GM19463 (cell line): Measurements from ENCODE around the gene C5orf63.
"Not testable (repeated sequence)": the region's sequence is repeated elsewhere in the genome, so short reads cannot be mapped to it uniquely, and the experiment has no call there.

Experiments used
- ATAC-seq: cut with Tn5 transposase; IDR thresholded peaks from one replicate; pipeline ENCODE4 v1.9.1; 2021; ENCODE audit warnings: mild to moderate bottlenecking, moderate library complexity; ENCODE audit not compliant: unreplicated experiment

C5orf63 gene

GRCh38 chr5:127076315-127077129 is 3.2 kb upstream of the C5orf63 start:
- no peak for ATAC-seq

GRCh38 chr5:127074466-127074865 is 1.2 kb upstream of the C5orf63 start:
- no peak for ATAC-seq

GRCh38 chr5:127070243-127070642 is 3.1 kb downstream of the C5orf63 start:
- ATAC-seq, result no peak

- no peak for ATAC-seq
Measured at GRCh38 chr5:127068493-127069214, 4.6 kb downstream of the C5orf63 start.

- ATAC-seq, result no peak
Measured at GRCh38 chr5:127066721-127067120, 6.6 kb downstream of the C5orf63 start.

GRCh38 chr5:127064253-127064840 is 9.0 kb downstream of the C5orf63 start:
- no peak for ATAC-seq

- no peak for ATAC-seq
Measured at GRCh38 chr5:127063257-127063913, 9.9 kb downstream of the C5orf63 start.

GRCh38 chr5:127061956-127062355 is 11.3 kb downstream of the C5orf63 start:
- ATAC-seq, result no peak

GRCh38 chr5:127061537-127061936 is 11.8 kb downstream of the C5orf63 start:
- ATAC-seq, result no peak

GRCh38 chr5:127060470-127060985 is 12.8 kb downstream of the C5orf63 start:
- ATAC-seq, result no peak

GRCh38 chr5:127056896-127057295 is 16.4 kb downstream of the C5orf63 start:
- no peak for ATAC-seq

- no peak for ATAC-seq
Measured at GRCh38 chr5:127055880-127056653, 17.2 kb downstream of the C5orf63 start.

- ATAC-seq, result not testable (repeated sequence)
Measured at GRCh38 chr5:127053551-127053950, 19.8 kb downstream of the C5orf63 start.

GRCh38 chr5:127053049-127053448 is 20.3 kb downstream of the C5orf63 start:
- no peak for ATAC-seq

GRCh38 chr5:127051591-127051990 is 21.7 kb downstream of the C5orf63 start:
- no peak for ATAC-seq

GRCh38 chr5:127046343-127047072 is 26.8 kb downstream of the C5orf63 start:
- no peak for ATAC-seq

- no peak for ATAC-seq
Measured at GRCh38 chr5:127042593-127042992, 30.7 kb downstream of the C5orf63 start.

- no peak for ATAC-seq
Measured at GRCh38 chr5:127041571-127041970, 31.7 kb downstream of the C5orf63 start.

- ATAC-seq, result no peak
Measured at GRCh38 chr5:127040796-127041520, 32.3 kb downstream of the C5orf63 start.
